Hepatocyte (in vitro differentiated cells): Measurements from ENCODE around the gene BCKDHB.

Experiments
- CTCF ChIP-seq: fragments of 200-600 bp; sonication (generic); IDR thresholded peaks from 2 replicates; pipeline ENCODE4 v1.5.1; 2016; ENCODE audit warnings: antibody characterized with exemption, mild to moderate bottlenecking; ENCODE audit not compliant: poor library complexity
- EZH2 ChIP-seq: fragments of 200-600 bp; sonication (generic); IDR thresholded peaks from 2 replicates; pipeline ENCODE4 v1.6.1; 2016; ENCODE audit warnings: antibody characterized with exemption, mild to moderate bottlenecking, borderline replicate concordance

GRCh38 chr6:80245043-80245442 is 138.6 kb downstream of the BCKDHB start:
- no peak for TF ChIP-seq CTCF
- no peak for TF ChIP-seq EZH2
